NT2/D1 (cell line): ENCODE data around the gene PPIF.

Experiments
- DNase-seq: peaks from one replicate; pipeline ENCODE4 v3.0.0-alpha.2; 2011; ENCODE audit warnings: low read depth, low spot score
- H3K27me3 ChIP-seq: 2 replicates; pipeline ENCODE4 v1.6.0; 2011; ENCODE audit warnings: mild to moderate bottlenecking; ENCODE audit not compliant: insufficient read length, insufficient read depth
- H3K36me3 ChIP-seq: 2 replicates; pipeline ENCODE4 v1.6.1; 2011; ENCODE audit warnings: mild to moderate bottlenecking, low read length, mixed read lengths; ENCODE audit not compliant: insufficient read depth, insufficient read length
- H3K4me1 ChIP-seq: 2 replicates; pipeline ENCODE4 v1.5.1; 2011; ENCODE audit not compliant: insufficient read depth, insufficient read length
- H3K4me3 ChIP-seq: 2 replicates; pipeline ENCODE4 v1.5.1; 2011; ENCODE audit warnings: low read depth; ENCODE audit not compliant: insufficient read length
- H3K9ac ChIP-seq: 2 replicates; pipeline ENCODE4 v1.6.0; 2011; ENCODE audit warnings: low read depth; ENCODE audit not compliant: insufficient read length
- H3K9me3 ChIP-seq: 2 replicates; pipeline ENCODE4 v1.5.1; 2011; ENCODE audit warnings: mild to moderate bottlenecking, low read length; ENCODE audit not compliant: insufficient read depth
- SUZ12 ChIP-seq: IDR thresholded peaks from 2 replicates; pipeline ENCODE4 v1.6.1; 2011; ENCODE audit not compliant: insufficient read length, insufficient read depth; ENCODE audit errors: extremely low read depth
- YY1 ChIP-seq: IDR thresholded peaks from 2 replicates; pipeline ENCODE4 v1.6.1; 2011; ENCODE audit not compliant: insufficient read length, insufficient read depth
- ZNF274 ChIP-seq: IDR thresholded peaks from 2 replicates; pipeline ENCODE4 v1.6.1; 2011; ENCODE audit warnings: mild to moderate bottlenecking, low read depth, low read length

The PPIF gene

GRCh38 chr10:79321951-79322350 lies 25.3 kb upstream of the PPIF start:
- Histone ChIP-seq H3K9ac (no peak overlapping the region), H3K27me3 (peaks cover 19% of the 10 kb centered on the region), H3K4me3 (no peak overlapping the region), H3K36me3 (no peaks in the 10 kb centered on the region), H3K4me1 (peaks cover 8% of the 10 kb centered on the region), H3K9me3 (no peaks in the 10 kb centered on the region)
- no peak for TF ChIP-seq SUZ12
- no peak for TF ChIP-seq ZNF274
- no peak for TF ChIP-seq YY1
- DNase-seq, result no peak

GRCh38 chr10:79322616-79323543 lies 24.4 kb upstream of the PPIF start:
- no peak for TF ChIP-seq YY1
- TF ChIP-seq ZNF274, result no peak
- no peak for TF ChIP-seq SUZ12
- Histone ChIP-seq H3K27me3 (peaks cover 26% of the 10 kb centered on the region), H3K4me1 (peaks cover 3% of the 10 kb centered on the region), H3K4me3 (no peak overlapping the region), H3K36me3 (no peaks in the 10 kb centered on the region), H3K9me3 (no peaks in the 10 kb centered on the region), H3K9ac (no peak overlapping the region)
- DNase-seq, result no peak

- Histone ChIP-seq H3K27me3 (peaks cover 26% of the 10 kb centered on the region), H3K4me1 (no peaks in the 10 kb centered on the region), H3K36me3 (no peaks in the 10 kb centered on the region), H3K4me3 (no peak overlapping the region), H3K9ac (no peak overlapping the region), H3K9me3 (no peaks in the 10 kb centered on the region)
- DNase-seq, result no peak
- TF ChIP-seq ZNF274, result no peak
- no peak for TF ChIP-seq YY1
- TF ChIP-seq SUZ12, result no peak
Observed at GRCh38 chr10:79323602-79324001, 23.7 kb upstream of the PPIF start.

GRCh38 chr10:79324032-79324695 lies 23.1 kb upstream of the PPIF start:
- Histone ChIP-seq H3K4me1 (no peaks in the 10 kb centered on the region), H3K4me3 (no peak overlapping the region), H3K27me3 (peaks cover 26% of the 10 kb centered on the region), H3K9ac (no peak overlapping the region), H3K9me3 (no peaks in the 10 kb centered on the region), H3K36me3 (no peaks in the 10 kb centered on the region)
- no peak for DNase-seq
- no peak for TF ChIP-seq YY1
- TF ChIP-seq ZNF274, result no peak
- TF ChIP-seq SUZ12, result no peak

- Histone ChIP-seq H3K9ac (no peak overlapping the region), H3K9me3 (no peaks in the 10 kb centered on the region), H3K4me1 (no peaks in the 10 kb centered on the region), H3K36me3 (no peaks in the 10 kb centered on the region), H3K4me3 (no peak overlapping the region), H3K27me3 (peaks cover 31% of the 10 kb centered on the region)
- DNase-seq, result no peak
- TF ChIP-seq YY1 (no peak), ZNF274 (no peak)
Observed at GRCh38 chr10:79326361-79327089, 20.7 kb upstream of the PPIF start.

GRCh38 chr10:79327090-79327457 lies 20.2 kb upstream of the PPIF start:
- Histone ChIP-seq H3K27me3 (peaks cover 28% of the 10 kb centered on the region), H3K9me3 (no peaks in the 10 kb centered on the region), H3K9ac (no peak overlapping the region), H3K36me3 (no peaks in the 10 kb centered on the region), H3K4me1 (no peaks in the 10 kb centered on the region), H3K4me3 (no peak overlapping the region)
- no peak for DNase-seq
- TF ChIP-seq YY1 (no peak), SUZ12 (no peak), ZNF274 (no peak)
